HCT116 (cell line): ENCODE data around the gene GJC1. TPM values are rescaled to one million over a fixed set of nuclear protein-coding genes. Genes with fewer than 3 reads are reported as not detected.

ENCODE experiments used
- ATAC-seq: fragments of 200-7000 bp; cut with Tn5 transposase; 2 replicates; pipeline ENCODE4 v1.9.1; 2020; ENCODE audit warnings: mild to moderate bottlenecking, moderate library complexity
- BruUV-seq: library from RNA; stranded (reverse); fragments of 400-500 nt; replicated peaks from 2 replicates; lab custom pipeline; 2021; lab: Mats Ljungman, UMichigan
- CTCF ChIA-PET: fragments of 300-600 bp; sonication (Branson Sonifier 250); formaldehyde crosslinking; loops from one replicate; lab custom pipeline; 2021; ENCODE audit warnings: antibody characterized with exemption; lab: Charles Lee
- POLR2A ChIA-PET: fragments of 300-600, 350-600 bp; sonication (Branson Sonifier 250); formaldehyde crosslinking; loops from one replicate; lab custom pipeline; 2021; ENCODE audit warnings: antibody characterized with exemption; lab: Charles Lee
- RAD21 ChIA-PET, 2 experiments: fragments of 300-600 bp; sonication (Branson Sonifier 250); formaldehyde crosslinking; loops; one replicate each; lab custom pipeline; 2023; ENCODE audit warnings: low total read pairs in 2 of 2; ENCODE audit not compliant: uncharacterized antibody in 2 of 2, unreplicated experiment in 2 of 2, low non-redundant PET in 1 of 2; lab: Charles Lee
- DNase-seq: peaks from one replicate; pipeline ENCODE4 v3.0.0-alpha.2; 2010; ENCODE audit warnings: low read depth, low spot score
- H2AFZ ChIP-seq: fragments of 200-600 bp; shearing (Covaris generic), sonication (generic); 2 replicates; pipeline ENCODE4 v1.6.1; 2017; ENCODE audit warnings: low read depth, mixed run types, mixed read lengths, antibody characterized with exemption, low read length; ENCODE audit not compliant: poor library complexity, severe bottlenecking
- H3K27ac ChIP-seq: 2 replicates; pipeline ENCODE4 v1.5.1; 2012; ENCODE audit warnings: low read depth, low read length
- H3K27me3 ChIP-seq: fragments of 200-600 bp; sonication (generic); 2 replicates; pipeline ENCODE4 v1.6.1; 2016; ENCODE audit warnings: mixed run types, low read length, mixed read lengths; ENCODE audit not compliant: insufficient read depth
- H3K36me3 ChIP-seq, 2 experiments: fragments of 200-500 bp in 1 of 2; fragments of 200-600 bp in 1 of 2; sonication (Bioruptor generic) in 1 of 2; sonication (generic) in 1 of 2; 2 replicates each; pipeline versions ENCODE4 v1.5.1 to v1.6.1; 2014 to 2016; ENCODE audit warnings: low read length in 2 of 2, inconsistent platforms in 1 of 2, mixed read lengths in 1 of 2, mixed run types in 1 of 2; ENCODE audit not compliant: insufficient read depth in 2 of 2, control insufficient read depth in 1 of 2
- H3K4me1 ChIP-seq, 2 experiments: fragments of 200-600 bp in 1 of 2; sonication (generic) in 1 of 2; 2 replicates each; pipeline versions ENCODE4 v1.5.1 to v1.6.1; 2012 to 2017; ENCODE audit warnings: low read length in 2 of 2, inconsistent platforms in 1 of 2, mild to moderate bottlenecking in 1 of 2, mixed read lengths in 1 of 2, mixed run types in 1 of 2, moderate library complexity in 1 of 2; ENCODE audit not compliant: insufficient read depth in 2 of 2, control insufficient read depth in 1 of 2
- H3K4me2 ChIP-seq: fragments of 200-600 bp; sonication (generic); 2 replicates; pipeline ENCODE4 v1.6.1; 2017; ENCODE audit warnings: mixed run types, low read length, mixed read lengths
- H3K4me3 ChIP-seq, 2 experiments: fragments of 200-600 bp in 1 of 2; sonication (generic) in 1 of 2; replicated peaks in 1 of 2; 2 replicates each; pipeline ENCODE4 v1.5.1; 2011 to 2016; ENCODE audit warnings: low read length in 2 of 2, control low read depth in 1 of 2, low read depth in 1 of 2, mild to moderate bottlenecking in 1 of 2, mixed read lengths in 1 of 2, mixed run types in 1 of 2
- H3K79me2 ChIP-seq: fragments of 200-600 bp; sonication (generic); 2 replicates; pipeline ENCODE4 v1.6.1; 2017; ENCODE audit warnings: mild to moderate bottlenecking, mixed run types, low read length, moderate library complexity, mixed read lengths; ENCODE audit not compliant: insufficient read depth
- H3K9ac ChIP-seq: fragments of 200-600 bp; sonication (generic); 2 replicates; pipeline ENCODE4 v1.6.1; 2016; ENCODE audit warnings: low read length, mixed read lengths
- H3K9me2 ChIP-seq: fragments of 200-600 bp; sonication (generic), shearing (Covaris generic); 2 replicates; pipeline ENCODE4 v1.6.1; 2017; ENCODE audit warnings: mixed run types, mild to moderate bottlenecking, moderate library complexity; ENCODE audit not compliant: insufficient read depth
- H3K9me3 ChIP-seq, 2 experiments: fragments of 200-500 bp in 1 of 2; fragments of 200-600 bp in 1 of 2; sonication (Bioruptor generic) in 1 of 2; sonication (generic) in 1 of 2; 2 replicates each; pipeline ENCODE4 v1.6.1; 2014 to 2017; ENCODE audit warnings: low read length in 2 of 2, mixed read lengths in 2 of 2, inconsistent platforms in 1 of 2, low read depth in 1 of 2, mild to moderate bottlenecking in 1 of 2, mixed run types in 1 of 2, moderate library complexity in 1 of 2; ENCODE audit not compliant: control insufficient read depth in 1 of 2, insufficient read depth in 1 of 2
- H4K20me1 ChIP-seq: fragments of 200-600 bp; sonication (generic), shearing (Covaris generic); 2 replicates; pipeline ENCODE4 v1.6.1; 2017; ENCODE audit warnings: mixed run types, mild to moderate bottlenecking, moderate library complexity; ENCODE audit not compliant: insufficient read depth
- EGR1 ChIP-seq: IDR thresholded peaks from 2 replicates; pipeline ENCODE4 v1.6.1; 2012; ENCODE audit warnings: low read depth
- ELF1 ChIP-seq: IDR thresholded peaks from 2 replicates; pipeline ENCODE4 v1.6.1; 2012; ENCODE audit warnings: low read depth, borderline replicate concordance
- EZH2phosphoT487 ChIP-seq: fragments of 200-600 bp; IDR thresholded peaks from 2 replicates; pipeline ENCODE4 v1.6.1; 2018; ENCODE audit warnings: antibody characterized with exemption, borderline replicate concordance
- FOSL1 ChIP-seq: IDR thresholded peaks from 2 replicates; pipeline ENCODE4 v1.6.1; 2012; ENCODE audit warnings: low read depth
- POLR2A ChIP-seq: IDR thresholded peaks from 2 replicates; pipeline ENCODE4 v1.7.0; 2011; ENCODE audit warnings: borderline replicate concordance; ENCODE audit not compliant: insufficient read depth, insufficient read length; ENCODE audit errors: extremely low read depth
- POLR2AphosphoS5 ChIP-seq: IDR thresholded peaks from 2 replicates; pipeline ENCODE4 v1.6.1; 2011; ENCODE audit warnings: mild to moderate bottlenecking, low read depth, low read length, moderate library complexity
- SIN3A ChIP-seq: IDR thresholded peaks from 2 replicates; pipeline ENCODE4 v1.6.1; 2012; ENCODE audit warnings: low read depth
- SRF ChIP-seq: IDR thresholded peaks from 2 replicates; pipeline ENCODE4 v1.6.1; 2012; ENCODE audit warnings: low read depth
- TCF7L2 ChIP-seq: IDR thresholded peaks from 2 replicates; pipeline ENCODE4 v1.7.0; 2011; ENCODE audit warnings: borderline replicate concordance, inconsistent platforms; ENCODE audit not compliant: insufficient read depth, insufficient read length; ENCODE audit errors: extremely low read depth
- ZFX ChIP-seq: fragments of 450-650 bp; IDR thresholded peaks from 2 replicates; pipeline ENCODE4 v1.6.1; 2017
- intact Hi-C: fragments of 100-400 bp; cut with micrococcal nuclease; formaldehyde crosslinking; loops from 2 replicates; pipeline ENCODE4 v1.10.0; 2022
- total RNA-seq: library from RNA; stranded (reverse); gene quantifications from one replicate; pipeline ENCODE4 v1.2.1, GENCODE V29; 2021; ENCODE audit not compliant: unreplicated experiment
- TF ChIP-seq, protein P1 (sequence below): IDR thresholded peaks from 2 replicates; pipeline ENCODE4 v1.6.1; 2012
- TF ChIP-seq, protein P2 (sequence below), 3 experiments: fragments of 200-600 bp in 1 of 3; sonication (generic) in 1 of 3; IDR thresholded peaks in 2 of 3; conservative IDR thresholded peaks in 1 of 3; 2 replicates each; pipeline ENCODE4 v1.5.1; 2012 to 2017; ENCODE audit warnings: low read depth in 2 of 3, low read length in 2 of 3, antibody characterized with exemption in 1 of 3, borderline replicate concordance in 1 of 3, control low read depth in 1 of 3, mild to moderate bottlenecking in 1 of 3, mixed read lengths in 1 of 3, mixed run types in 1 of 3, moderate library complexity in 1 of 3; ENCODE audit not compliant: insufficient read depth in 1 of 3

Gene GJC1
- total RNA-seq, 1 experiment from 2014 or later = 62.4 TPM

DNA sequence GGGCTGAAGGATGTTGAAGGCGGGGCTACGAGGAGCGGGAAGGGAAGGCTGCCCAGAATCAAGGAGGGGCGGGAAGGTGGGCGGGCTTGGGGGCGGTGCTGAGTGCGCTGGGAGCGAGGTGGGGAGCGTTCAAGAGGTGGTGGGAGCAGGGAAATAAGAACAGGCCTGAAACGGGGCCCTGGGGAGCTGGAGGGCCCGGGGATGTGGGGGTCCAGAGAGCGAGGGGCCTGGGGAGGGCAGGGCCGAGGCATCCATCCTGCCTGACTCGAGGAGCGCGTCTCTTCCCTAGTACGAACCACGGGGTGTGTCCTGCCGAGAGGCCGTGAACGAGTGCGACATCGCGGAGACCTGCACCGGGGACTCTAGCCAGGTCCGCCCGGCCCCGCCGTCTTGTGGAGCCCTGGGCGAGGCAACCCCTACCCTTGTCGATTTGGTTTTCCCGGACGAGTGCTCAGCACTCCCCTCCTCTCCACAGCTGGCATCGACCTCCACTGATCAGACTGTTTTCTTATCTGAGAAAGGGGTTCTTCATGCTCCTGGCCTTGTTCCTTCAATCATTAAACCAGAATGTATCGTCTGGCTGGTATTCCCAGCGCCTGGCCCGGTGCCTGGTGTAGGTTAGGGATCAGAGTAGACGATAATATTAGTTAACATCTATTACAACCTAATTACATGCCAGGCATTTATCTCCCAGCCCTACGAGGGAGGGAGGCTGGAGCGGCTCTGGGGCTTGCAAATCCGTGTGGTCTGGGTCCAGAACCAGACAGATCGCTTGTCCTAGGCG, 54.1 kb downstream of the GJC1 start:
- Histone ChIP-seq H3K4me2 (peak overlapping the region; percentile 96), H3K9me3 (no peaks in the 10 kb centered on the region), H3K27me3 (no peaks in the 10 kb centered on the region), H4K20me1 (no peaks in the 10 kb centered on the region), H3K4me1 (peaks cover 3 to 34% of the 10 kb centered on the region in 2 experiments; a peak in 3 of 4 replicates), H3K9ac (peak overlapping the region; percentile 59), H3K9me2 (no peaks in the 10 kb centered on the region), H3K79me2 (no peaks in the 10 kb centered on the region), H3K4me3 (peak overlapping the region; percentile 62 to 67), H3K36me3 (no peaks in the 10 kb centered on the region), H3K27ac (peak overlapping the region; percentile 30; the same call in 1 of the 2 replicates), H2AFZ (no peak overlapping the region)
- ChIA-PET POLR2A (interaction anchor here (0.6 to 1.0 kb wide), 3 partner anchors 87 to 285 kb away, joined by 3 to 5 read pairs (median 4); partner anchors contain the start of gene NMT1), CTCF (interaction anchor here (0.8 to 5.3 kb wide), 21 partner anchors 8 to 359 kb away, joined by 3 to 52 read pairs (median 5); partner anchors contain the start of gene ACBD4), RAD21 (interaction anchor here (0.6 to 1.4 kb wide), 4 partner anchors 8 to 135 kb away, joined by 3 to 6 read pairs (median 4); no protein-coding TSS in a partner anchor)
- no TSS peak for BruUV-seq
- intact Hi-C loops = loop anchor here (1.0 to 10.0 kb wide), 5 partner anchors 57 to 359 kb away; partner anchors contain the start of genes ACBD4 and PLCD3
- TF ChIP-seq POLR2AphosphoS5 (0 out of 2 replicates have a peak, but pooled peaks have one; percentile 27), SRF (no peak), FOSL1 (no peak), ZFX (0 out of 2 replicates have a peak, but pooled peaks have one; percentile 20), EGR1 (no peak), SIN3A (no peak), TCF7L2 (no peak), ELF1 (no peak), POLR2A (no peak), EZH2phosphoT487 (no peak)
- TF ChIP-seq, protein P1, sequence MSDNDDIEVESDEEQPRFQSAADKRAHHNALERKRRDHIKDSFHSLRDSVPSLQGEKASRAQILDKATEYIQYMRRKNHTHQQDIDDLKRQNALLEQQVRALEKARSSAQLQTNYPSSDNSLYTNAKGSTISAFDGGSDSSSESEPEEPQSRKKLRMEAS = no peak
- TF ChIP-seq, protein P2, sequence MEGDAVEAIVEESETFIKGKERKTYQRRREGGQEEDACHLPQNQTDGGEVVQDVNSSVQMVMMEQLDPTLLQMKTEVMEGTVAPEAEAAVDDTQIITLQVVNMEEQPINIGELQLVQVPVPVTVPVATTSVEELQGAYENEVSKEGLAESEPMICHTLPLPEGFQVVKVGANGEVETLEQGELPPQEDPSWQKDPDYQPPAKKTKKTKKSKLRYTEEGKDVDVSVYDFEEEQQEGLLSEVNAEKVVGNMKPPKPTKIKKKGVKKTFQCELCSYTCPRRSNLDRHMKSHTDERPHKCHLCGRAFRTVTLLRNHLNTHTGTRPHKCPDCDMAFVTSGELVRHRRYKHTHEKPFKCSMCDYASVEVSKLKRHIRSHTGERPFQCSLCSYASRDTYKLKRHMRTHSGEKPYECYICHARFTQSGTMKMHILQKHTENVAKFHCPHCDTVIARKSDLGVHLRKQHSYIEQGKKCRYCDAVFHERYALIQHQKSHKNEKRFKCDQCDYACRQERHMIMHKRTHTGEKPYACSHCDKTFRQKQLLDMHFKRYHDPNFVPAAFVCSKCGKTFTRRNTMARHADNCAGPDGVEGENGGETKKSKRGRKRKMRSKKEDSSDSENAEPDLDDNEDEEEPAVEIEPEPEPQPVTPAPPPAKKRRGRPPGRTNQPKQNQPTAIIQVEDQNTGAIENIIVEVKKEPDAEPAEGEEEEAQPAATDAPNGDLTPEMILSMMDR (IDR thresholded peaks at IDR 0.05 in 2 of 3, conservative IDR thresholded peaks at IDR 0.05 in 1 of 3; ENCODE audit: borderline replicate concordance in 1 of 3, insufficient read depth in 1 of 3, low read depth in 2 of 3, low read length in 2 of 3) = no peak
- ATAC-seq (peak; percentile 29), DNase-seq (no peak)
